HEK293T (cell line): ENCODE results near the gene STXBP5.

Experiments
- CTBP1 ChIP-seq: fragments of 450-650 bp; IDR thresholded peaks from 2 replicates; pipeline ENCODE4 v1.6.1; 2016; ENCODE audit warnings: borderline replicate concordance
- ELF4 ChIP-seq: fragments of 450-650 bp; IDR thresholded peaks from 2 replicates; pipeline ENCODE4 v1.6.1; 2017; ENCODE audit warnings: antibody characterized with exemption
- FOXK2 ChIP-seq: fragments of 450-650 bp; IDR thresholded peaks from 2 replicates; pipeline ENCODE4 v1.6.1; 2016; ENCODE audit warnings: mild to moderate bottlenecking
- FOXM1 ChIP-seq: fragments of 450-650 bp; IDR thresholded peaks from 2 replicates; pipeline ENCODE4 v1.6.1; 2017; ENCODE audit warnings: mild to moderate bottlenecking, borderline replicate concordance
- HDGF ChIP-seq: fragments of 450-650 bp; IDR thresholded peaks from 2 replicates; pipeline ENCODE4 v1.6.1; 2017; ENCODE audit warnings: antibody characterized with exemption, borderline replicate concordance
- PKNOX1 ChIP-seq: fragments of 450-650 bp; IDR thresholded peaks from 2 replicates; pipeline ENCODE4 v1.6.1; 2016
- SP1 ChIP-seq: fragments of 450-650 bp; IDR thresholded peaks from 2 replicates; pipeline ENCODE4 v1.6.1; 2017
- TARDBP ChIP-seq: fragments of 450-650 bp; IDR thresholded peaks from 2 replicates; pipeline ENCODE4 v1.6.1; 2016

DNA sequence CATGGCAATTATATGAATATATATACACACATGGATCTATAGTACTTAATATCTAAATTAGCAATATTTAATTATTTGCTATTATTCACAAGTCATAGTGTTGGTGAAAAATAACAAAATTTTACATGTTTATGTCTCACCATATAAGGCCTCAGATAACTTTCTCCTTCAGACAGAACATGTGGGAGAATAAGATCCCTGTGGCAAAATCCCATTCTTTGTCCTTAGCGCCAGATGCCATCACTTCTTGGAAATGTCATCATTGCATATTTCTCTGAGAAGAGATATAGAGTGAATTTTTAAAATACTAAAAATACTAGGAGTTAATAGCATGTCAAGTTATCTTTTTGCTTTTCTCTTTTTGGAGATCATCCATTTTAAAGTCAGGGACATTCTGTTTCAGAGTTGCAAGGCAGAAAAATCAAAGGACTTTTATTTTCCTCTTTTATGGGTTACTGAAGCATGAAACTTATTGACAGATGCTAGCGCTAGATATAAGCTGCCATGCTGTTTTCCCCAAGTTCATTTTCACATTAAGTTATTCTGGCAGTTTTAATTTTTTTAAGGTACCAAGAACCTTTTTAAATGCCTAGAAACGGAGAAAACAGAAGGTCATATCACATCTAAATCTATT lies 30.4 kb upstream of the STXBP5 start:
- no peak for TF ChIP-seq SP1
- TF ChIP-seq HDGF: no peak
- TF ChIP-seq FOXK2: no peak
- no peak for TF ChIP-seq ELF4
- TF ChIP-seq FOXM1: no peak
- no peak for TF ChIP-seq TARDBP
- TF ChIP-seq PKNOX1: no peak
- no peak for TF ChIP-seq CTBP1
